GM18858 (cell line): ENCODE results near the gene CHERP.
"Not testable (repeated sequence)": the region's sequence is repeated elsewhere in the genome, so short reads cannot be mapped to it uniquely, and the experiment has no call there.

Source experiments
- ATAC-seq: cut with Tn5 transposase; IDR thresholded peaks from one replicate; pipeline ENCODE4 v1.9.1; 2021; ENCODE audit not compliant: unreplicated experiment

The CHERP gene

GRCh38 chr19:16576690-16577530 is 34.7 kb upstream of the CHERP start:
- no peak for ATAC-seq

GRCh38 chr19:16575861-16576689 is 33.8 kb upstream of the CHERP start:
- no peak for ATAC-seq

GRCh38 chr19:16575282-16575681 is 33.0 kb upstream of the CHERP start:
- no peak for ATAC-seq

- no peak for ATAC-seq
Measured at GRCh38 chr19:16573925-16574324, 31.7 kb upstream of the CHERP start.

GRCh38 chr19:16573296-16573695 is 31.1 kb upstream of the CHERP start:
- ATAC-seq: no peak

GRCh38 chr19:16572332-16573211 is 30.3 kb upstream of the CHERP start, which contains the start of gene SLC35E1:
TSS of gene SLC35E1 (minus strand) at chr19:16572415. CDS start at chr19:16572364, 51 bp downstream.
- ATAC-seq: peak; percentile 55

GRCh38 chr19:16571822-16572331 is 29.6 kb upstream of the CHERP start:
- ATAC-seq: peak; percentile 14

- ATAC-seq: no peak
Measured at GRCh38 chr19:16571283-16571682, 29.0 kb upstream of the CHERP start.

- ATAC-seq: no peak
Measured at GRCh38 chr19:16569609-16570320, 27.5 kb upstream of the CHERP start.

- ATAC-seq: no peak
Measured at GRCh38 chr19:16566702-16567101, 24.5 kb upstream of the CHERP start.

- ATAC-seq: no peak
Measured at GRCh38 chr19:16566161-16566560, 23.9 kb upstream of the CHERP start.

- no peak for ATAC-seq
Measured at GRCh38 chr19:16564842-16565241, 22.6 kb upstream of the CHERP start.

DNA sequence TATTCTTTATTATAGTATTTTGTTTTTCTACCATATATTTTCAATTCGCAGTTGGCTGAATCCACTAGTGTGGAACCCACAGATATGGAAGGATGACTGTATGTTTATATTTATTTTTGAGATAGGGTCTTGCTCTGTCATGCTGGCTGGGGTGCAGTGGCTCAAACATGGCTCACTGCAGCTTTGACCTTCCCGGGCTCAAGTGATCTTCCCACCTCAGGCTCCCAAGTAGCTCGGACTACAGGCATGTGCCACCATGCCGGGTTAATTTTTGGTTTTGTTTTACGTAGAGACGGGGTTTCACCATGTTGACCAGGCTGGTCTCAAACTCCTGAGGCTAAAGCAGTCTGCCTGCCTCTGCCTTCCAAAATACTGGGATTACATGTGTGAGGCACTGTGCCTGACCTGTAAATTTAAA is 20.4 kb upstream of the CHERP start:
- no peak for ATAC-seq

DNA sequence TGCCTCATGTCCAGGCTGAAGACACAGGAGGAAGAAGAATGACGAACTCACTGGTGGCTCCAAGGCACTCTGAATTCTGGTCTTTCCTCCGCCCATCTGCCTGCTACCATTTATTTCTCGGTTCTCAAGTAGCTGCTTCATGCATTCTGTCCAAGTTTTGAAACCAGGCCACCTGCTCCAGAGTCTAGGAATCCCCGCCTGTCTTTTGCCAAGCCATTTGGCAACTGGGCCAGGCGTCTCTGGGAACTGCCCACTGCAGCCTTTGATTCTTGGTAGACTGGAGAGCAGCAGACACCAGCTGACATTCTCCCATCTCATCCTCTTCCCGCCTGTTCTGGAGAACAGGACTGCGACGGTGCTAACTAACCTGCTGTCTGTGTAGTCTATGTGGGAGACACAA is 19.1 kb upstream of the CHERP start:
- ATAC-seq: no peak

DNA sequence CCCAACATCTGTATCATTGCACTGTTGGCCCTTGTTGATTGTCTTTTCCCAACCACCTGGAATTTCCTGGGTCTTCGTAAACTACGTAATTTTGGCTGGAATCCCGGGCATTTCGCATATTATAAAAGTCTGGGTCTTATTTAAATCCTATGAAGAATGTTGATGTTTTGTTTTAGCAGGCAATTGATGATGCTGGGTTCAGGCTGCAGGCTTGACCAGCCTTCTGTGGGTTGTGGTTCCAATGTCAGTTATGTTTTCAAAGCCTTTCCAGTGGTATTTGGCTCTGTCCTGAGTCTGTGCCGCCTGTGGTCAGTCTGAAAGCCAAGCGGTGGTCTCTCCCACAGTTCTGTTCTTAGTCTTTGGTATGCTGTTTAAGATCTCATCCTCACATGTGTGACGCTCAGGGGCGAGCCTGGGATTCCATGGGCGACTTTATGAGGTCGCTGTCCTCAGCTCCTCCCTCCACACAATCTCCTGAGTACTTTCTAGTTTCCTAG is 17.6 kb upstream of the CHERP start:
- no peak for ATAC-seq

DNA sequence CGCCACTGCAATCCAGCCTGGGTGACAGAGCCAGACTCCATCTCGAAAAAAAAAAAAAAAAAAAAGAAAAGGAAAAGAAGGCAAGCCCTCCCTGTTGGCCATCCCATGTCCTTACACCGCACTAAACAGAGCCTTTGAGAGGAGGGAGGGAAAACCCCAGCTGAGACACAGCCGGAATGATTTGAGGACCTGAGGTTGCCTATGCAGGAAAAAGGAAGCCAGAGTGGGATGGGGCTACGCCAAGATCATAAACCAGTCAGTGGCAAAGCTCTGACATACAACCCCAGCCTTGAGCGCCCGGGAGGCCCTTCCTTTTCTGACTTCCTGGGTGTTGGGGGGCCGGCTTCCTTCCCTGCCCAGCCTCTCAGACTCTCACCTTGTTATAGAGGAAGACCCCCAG is 12.5 kb upstream of the CHERP start:
- no peak for ATAC-seq

- ATAC-seq: not testable (repeated sequence)
Measured at GRCh38 chr19:16551902-16552301, 9.7 kb upstream of the CHERP start.

GRCh38 chr19:16548956-16549355 is 6.7 kb upstream of the CHERP start:
- no peak for ATAC-seq

DNA sequence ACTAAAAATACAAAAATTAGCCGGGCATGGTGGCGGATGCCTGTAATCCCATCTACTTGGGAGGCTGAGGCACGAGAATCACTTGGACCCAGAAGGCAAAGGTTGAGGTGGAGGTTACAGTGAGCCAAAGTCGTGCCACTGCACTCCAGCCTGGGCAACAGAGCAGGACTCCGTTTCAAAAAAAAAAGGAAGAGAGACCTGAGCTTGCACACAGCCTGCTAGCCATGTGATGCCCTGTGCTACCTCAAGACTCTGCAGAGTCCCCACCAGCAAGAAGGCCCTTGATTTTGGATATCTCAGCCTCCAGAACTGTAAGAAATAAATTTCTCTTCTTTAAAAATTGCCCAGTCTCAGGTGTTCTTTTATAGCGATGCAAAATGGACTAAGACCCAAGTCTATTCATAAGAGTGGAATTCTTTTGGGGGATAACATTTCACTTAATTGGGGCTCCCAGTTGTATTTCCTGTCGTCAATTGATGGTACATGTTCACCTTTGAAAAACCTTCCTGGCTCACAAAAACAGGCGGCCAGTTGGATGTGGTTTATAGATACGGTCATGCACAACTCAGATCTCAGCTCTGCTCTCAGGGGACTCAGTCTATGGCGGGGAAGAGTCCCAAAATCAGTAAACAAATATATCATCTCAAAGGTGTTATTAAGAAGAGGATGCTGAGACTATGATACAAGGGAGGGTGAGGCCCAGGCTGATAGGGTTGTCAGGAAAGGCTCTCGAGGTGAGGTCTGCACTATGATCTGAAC is 2.4 kb upstream of the CHERP start:
- ATAC-seq: no peak
